GM18502 (cell line): ENCODE results near the gene CDIP1.

ENCODE experiments used
- ATAC-seq: cut with Tn5 transposase; IDR thresholded peaks from one replicate; pipeline ENCODE4 v1.9.1; 2021; ENCODE audit warnings: mild to moderate bottlenecking; ENCODE audit not compliant: unreplicated experiment, poor library complexity

CDIP1 gene

DNA sequence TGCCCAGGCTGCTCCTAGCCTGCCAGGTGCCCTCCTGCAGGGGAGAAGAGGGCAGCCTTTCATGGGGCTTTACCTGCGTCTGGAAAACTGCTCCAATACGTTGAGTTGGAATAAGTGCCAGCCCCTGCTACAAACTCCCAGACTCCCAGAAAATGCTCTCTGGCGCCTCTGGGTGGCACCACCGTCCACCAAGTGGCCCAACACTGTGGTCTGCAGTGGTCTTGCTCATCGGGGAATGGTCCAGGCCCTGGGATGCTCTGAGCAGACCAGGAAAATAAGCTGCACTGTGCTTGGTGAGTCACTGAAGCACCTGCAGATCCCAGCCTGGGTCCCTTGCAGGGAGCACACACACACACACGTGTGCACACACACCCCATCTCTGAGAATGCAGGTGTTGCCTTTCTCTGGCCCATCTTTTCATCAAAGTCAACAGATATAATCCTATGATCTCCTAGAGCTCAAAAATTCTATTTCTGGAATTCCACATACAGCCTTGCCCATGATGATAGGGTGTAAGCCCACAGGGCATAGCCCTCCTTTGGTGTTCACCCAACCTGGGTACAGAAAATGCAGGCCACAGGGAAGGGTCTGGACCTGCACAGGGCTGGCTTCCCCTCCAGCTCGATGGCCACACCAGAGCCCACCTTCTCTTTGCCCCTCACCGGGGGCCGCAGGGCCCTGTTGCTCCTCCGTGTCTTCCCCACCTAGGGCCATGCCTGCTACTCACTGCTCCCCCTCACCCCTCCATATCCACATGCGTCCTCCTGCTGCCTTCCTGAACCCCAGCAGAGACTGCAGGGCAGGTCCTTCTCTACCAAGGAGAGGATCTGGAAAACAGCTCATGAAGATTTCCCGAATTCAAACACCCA lies 20.5 kb downstream of the CDIP1 start:
- ATAC-seq, result no peak

DNA sequence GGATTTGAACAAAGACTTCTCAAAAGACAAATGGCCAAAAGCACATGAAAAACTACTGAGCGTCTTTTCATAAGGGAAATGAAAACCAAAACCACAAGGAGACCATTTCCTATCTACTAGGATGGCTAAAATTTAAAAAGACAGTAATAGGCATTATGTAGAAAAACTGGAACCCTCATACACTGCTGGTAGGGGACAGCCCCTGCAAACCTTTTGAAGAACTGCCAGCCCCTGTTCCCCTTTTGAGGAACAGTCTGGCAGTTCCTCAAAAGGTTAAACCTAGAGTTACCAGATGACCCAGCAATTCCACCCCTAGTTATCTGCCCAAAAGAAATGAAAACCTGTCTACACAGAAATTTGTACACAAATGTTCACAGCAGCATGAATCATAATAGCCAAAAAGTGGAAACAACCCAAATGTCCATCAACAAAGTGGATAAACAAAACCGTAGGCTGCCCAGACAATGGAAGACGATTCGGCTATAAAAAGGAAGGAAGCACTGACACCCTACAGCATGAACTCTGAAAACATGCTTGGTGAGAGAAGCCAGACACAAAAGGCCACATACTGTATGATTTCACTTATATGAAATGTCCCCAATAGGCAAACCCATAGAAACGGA lies 22.9 kb downstream of the CDIP1 start:
- ATAC-seq, result peak; percentile 61

DNA sequence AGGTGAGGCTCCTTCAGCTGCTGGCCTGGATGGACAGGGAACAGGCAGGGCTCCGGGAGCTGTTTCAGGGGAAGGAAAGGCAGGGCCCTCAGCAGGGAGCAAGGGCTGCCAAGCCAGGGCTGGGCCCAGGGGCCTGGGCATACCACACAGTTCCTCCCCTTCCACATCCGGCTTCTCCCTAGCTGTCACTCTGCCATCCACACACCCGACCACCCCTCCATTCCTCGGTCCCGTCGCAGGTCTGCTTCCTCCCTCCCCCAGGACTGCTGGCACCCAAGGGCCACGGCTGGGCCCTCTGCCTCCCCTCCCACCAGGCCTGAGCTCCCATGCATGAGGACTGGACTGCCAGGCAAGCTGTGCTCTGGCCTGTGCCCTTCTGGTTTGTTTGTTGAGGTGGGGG lies 24.0 kb downstream of the CDIP1 start:
- ATAC-seq, result no peak

DNA sequence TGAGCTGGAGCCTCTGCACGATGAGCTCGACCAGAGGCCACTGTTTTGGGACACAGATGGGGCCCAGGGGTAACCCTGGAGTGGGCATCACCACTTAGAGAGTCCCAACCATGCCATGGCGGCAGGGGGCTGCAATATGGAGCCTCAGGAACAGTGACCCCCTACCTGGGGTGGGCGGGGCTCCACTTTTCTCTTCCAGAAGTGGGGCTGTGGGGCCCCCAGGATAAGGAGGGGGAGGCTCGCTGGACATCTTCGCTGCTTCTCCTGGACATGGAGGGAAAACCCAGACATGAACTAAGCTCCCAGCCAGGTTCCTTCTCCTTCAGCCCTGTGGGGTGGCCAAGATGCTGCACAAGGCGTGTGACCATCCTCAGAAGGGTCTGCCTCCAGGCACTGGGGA lies 24.7 kb downstream of the CDIP1 start:
- no peak for ATAC-seq

DNA sequence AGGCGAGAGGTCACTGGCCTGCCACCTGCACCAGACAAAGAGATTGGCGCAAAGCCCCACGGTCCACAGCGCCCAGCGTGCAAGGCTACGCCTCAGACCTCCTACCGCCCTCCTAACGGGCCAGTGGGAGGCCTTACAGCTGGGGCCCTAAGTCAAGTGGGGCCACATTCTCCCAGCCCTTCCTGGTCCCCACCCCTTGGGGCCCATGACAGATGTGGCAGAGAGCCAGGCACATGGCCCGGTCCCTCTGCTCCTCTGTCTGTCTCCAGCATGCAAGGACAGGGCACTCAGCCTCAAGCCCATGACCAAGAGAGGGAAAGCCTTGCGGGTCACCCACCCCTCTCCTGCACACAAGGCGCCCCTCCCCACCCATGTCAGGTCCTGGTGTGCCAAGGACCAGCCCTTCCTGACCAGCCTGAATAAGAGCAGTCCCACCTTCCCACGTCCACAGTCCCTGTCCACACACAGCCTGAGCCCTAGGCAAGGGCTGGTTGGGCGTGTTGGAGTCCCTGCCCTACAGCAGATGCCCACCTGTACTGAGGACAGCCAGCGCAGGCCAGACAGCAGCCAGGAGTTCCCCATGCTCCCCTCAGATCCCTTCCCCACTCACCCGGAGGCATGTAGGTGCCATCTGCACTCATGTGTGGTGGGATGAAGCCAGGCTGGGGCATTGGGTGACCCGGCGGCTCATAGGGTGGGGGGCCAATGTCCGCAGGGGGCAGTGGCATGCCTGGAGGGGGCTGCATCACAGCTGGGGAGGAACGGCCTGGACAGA lies 25.3 kb downstream of the CDIP1 start:
- ATAC-seq, result no peak

DNA sequence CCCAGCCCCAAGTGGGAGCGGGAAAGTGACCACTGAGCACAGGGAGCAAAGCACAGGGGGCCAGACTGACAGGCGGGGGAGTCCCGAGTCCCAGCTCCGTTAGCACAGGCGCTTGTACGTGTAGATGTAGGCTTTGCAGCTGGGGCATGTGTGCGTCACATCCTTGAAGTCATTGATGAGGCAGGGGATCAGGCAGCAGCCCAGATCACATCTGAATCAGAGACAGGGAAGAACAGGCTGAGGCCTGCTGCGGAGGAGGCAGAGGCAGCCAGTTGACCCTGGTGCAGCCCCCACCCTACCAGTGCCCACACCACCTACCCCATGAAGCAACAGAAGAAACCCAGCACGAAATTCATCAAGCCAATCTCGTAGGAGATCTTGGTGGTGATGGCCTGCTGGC lies 26.1 kb downstream of the CDIP1 start:
- no peak for ATAC-seq

DNA sequence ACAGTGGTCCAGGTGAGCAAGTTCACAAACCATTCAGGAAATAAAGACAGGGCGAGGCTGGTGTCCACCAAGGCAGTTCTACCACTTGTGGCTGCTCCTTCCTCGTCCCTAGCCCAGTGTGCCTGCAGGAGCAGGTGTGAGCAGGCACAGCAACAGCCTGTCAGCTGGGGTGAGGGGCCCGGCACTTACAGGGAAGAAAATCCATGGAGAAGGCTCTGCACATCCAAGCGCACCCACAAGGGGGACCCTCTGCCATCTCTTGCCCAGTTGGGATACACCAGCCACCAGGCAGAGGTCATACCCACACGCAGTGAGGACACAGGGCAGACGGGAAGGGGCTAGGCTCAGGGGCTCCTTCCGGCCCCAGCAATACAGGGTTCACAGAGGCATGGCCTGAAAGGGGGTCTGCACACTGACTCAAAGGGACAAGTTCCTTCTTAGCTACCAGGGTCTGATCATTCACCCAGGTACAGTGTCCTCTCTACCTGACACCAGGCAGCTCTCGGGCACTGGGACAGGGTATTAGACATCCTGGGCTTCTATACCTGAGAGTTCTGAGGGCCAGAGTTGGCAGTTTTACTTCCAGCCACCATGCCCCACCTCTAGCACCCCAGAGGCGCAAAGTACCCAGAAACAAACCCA lies 27.0 kb downstream of the CDIP1 start:
- ATAC-seq, result no peak

DNA sequence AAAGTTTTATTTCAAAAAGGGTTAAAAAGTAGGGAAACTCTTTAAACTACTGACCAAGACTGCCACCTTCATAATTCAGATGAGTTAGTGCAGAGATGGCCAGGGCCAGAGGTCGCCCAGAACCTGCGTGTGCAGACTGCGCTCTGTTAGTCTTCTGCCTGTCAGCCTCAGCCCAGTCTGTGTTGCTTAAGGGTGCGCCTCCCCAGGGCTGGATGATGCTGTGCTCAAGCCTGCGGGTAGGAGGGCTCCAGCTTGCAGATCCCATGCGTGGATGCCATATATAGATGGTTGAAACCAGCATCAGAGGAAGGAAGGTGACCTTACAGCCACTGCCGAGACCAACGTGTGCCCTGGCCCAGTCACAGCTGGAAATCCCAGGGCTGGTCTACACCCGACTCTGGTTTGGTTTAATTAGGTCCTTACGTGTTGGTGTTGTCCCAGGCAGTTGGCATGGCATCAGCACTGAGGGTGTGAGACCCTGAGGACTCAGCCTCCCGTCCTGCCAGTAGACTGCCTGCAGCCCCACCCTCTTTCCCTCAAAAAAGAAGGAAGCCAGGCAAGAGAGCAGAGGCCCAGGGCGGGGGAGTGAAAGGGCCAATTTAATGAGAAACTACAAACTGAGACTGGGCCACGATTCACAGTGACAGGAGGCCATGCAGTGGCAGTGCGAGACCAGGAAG lies 27.7 kb downstream of the CDIP1 start:
- no peak for ATAC-seq

DNA sequence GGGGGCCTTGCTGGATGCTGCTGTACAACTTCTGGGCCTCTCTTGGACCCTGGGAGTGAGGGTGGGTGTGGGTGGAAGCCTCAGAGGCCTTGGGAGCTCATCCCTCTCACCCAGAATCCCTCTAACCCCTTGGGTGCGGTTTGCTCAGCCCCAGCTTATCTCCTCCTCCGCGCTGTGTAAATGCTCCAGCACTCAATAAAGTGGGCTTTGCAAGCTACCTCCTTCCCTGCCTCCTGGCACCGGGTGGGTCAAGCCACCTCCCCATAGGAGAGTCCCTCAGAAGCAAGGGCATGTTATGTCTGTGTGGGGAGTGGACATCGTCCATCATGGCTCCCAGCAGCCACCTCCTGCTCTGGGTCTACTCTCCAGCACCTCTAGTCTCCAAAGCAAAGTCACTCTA lies 28.4 kb downstream of the CDIP1 start:
- no peak for ATAC-seq

DNA sequence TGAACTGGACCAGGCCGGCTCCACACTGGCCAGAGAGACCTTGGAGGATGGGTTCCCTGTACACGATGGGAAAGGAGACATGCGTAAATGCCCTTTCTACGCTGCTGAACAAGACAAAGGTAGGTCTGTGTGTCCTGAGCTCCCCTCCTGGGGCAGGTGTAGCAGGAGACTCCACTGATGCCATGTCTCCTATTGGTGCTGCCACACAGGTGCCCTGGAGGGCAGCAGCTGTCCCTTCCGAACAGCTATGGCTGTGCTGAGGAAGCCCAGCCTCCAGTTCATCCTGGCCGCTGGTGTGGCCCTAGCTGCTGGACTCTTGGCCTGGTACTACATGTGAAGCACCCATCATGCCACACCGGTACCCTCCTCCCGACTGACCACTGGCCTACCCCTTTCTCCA lies 29.2 kb downstream of the CDIP1 start:
- ATAC-seq, result no peak

DNA sequence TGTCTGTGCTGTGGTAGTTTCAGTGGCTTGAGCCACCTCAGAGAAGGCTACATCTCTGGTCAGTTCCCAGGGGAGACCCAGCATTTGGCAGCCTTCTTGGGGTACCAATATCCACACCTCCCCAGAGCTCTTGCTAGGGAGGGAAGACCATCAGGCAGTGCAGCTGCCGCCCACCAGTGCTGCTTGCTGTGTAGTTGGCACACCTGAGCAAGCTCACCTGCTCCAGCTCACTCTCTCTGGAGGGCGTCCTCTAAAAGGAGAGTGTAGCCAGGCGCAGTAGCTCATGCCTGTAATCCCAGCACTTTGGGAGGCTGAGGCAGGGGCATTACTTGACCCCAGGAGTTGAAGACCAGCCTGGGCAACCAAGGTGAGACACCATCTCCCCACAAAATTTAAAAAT lies 29.8 kb downstream of the CDIP1 start:
- ATAC-seq, result no peak

DNA sequence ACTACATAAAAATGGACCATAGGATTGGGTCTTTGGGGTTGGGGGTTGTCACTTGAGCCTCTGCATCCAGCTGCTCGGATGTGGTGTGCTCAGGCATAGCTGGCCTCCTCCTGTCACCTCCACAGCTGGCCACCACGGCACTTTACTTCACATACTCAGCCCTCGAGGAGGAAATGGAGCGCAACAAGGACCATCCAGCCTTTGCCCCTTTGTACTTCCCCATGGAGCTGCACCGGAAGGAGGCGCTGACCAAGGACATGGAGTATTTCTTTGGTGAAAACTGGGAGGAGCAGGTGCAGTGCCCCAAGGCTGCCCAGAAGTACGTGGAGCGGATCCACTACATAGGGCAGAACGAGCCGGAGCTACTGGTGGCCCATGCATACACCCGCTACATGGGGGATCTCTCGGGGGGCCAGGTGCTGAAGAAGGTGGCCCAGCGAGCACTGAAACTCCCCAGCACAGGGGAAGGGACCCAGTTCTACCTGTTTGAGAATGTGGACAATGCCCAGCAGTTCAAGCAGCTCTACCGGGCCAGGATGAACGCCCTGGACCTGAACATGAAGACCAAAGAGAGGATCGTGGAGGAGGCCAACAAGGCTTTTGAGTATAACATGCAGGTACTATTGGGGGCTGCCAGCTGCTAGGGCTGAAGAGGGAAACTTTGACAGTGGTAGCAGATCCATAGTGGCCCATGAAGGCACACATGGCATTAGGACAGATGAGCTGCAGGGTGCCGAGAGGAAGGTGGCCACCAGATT lies 30.8 kb downstream of the CDIP1 start:
- no peak for ATAC-seq

DNA sequence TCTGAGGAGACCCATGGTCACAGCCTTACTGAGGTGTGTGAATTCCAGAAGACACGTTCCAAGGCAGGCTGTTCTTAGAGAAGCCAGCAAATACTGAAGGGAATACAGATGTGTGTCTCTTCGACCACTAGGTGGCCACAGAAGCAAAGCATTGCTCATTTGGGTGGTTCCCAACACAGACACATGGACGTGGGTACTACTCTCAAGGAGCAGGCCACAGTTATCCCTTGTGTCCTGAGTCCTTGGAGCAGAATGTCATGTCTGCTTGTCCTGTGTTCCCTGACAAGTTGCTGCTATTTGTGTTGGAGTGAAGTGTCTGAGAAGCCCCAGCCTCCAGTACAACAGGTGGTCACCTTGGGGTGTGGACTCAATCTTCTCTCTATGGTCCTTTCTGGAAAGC lies 32.1 kb downstream of the CDIP1 start:
- peak; percentile 57 for ATAC-seq

DNA sequence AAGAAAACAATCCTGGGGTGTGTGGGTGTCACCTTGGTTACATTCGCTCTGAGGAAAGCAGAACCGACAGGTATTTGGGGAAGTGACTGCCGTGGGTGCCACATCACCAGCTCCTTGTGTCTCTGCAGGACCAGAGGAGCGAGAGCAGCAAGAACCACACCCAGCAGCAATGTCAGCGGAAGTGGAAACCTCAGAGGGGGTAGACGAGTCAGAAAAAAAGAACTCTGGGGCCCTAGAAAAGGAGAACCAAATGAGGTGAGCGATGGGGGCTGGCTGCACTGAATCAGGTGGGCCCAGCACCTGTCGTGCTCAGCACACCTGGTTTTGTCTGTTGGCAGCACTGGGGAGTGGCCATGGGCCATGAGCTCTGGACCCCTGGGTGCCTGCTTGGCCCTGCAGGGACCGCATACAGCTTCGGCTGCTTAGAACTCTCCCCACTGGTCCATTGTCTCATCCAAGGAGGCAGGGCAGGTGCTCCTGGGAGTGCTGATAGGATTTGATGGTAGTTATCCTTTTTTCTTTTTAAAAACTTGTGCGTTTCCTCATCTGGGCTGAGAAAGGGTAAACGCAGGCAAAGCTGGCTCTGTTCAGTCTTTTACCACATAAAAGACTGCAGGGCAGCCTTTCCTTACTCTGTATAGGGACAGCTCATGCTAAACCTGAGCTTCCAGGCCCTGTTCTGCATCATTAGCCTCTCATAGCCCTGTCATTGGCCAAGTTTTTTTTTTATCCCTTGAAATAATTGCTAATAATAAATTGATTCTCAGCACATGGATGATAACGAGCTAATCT lies 33.0 kb downstream of the CDIP1 start:
- peak; percentile 84 for ATAC-seq

DNA sequence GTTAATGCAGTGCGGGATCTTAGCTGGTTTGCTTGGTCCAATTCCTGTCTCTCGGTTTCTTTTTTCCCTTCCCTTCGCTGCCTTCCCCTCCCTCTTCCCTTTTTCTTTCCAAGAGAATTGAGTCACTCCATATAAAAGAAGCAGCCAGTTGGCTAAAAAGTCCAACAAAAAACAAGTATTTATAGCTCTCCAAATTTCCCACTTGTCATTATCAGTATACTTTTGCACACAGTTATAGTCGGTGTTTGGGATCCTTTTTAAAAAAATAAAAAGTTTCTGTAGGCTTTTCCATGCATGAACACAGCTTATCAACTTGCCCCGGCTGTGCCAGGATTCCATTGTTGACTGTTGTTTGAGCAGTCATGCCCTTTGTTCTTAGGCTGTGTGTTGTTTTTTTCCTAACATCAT lies 37.5 kb downstream of the CDIP1 start:
- no peak for ATAC-seq

DNA sequence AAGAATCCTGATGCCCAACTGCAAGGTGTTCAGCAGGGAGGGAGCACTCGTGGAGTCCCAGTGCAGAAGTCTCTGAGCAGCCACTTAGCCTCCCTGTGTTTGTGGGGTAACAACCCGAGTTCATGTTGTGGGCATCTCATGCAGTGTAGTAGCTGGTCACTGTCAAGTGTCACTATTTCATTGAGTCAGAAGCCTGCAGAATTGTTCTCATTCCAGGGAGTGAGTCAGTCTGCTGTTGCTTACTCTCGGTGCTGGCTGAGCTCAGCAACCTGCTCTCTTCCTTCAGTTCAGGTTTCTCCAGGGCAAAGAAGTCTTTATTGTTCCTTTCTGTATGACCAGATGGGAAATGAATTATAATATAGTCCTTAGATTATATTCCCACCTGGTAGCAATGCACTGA lies 38.3 kb downstream of the CDIP1 start:
- ATAC-seq, result no peak

DNA sequence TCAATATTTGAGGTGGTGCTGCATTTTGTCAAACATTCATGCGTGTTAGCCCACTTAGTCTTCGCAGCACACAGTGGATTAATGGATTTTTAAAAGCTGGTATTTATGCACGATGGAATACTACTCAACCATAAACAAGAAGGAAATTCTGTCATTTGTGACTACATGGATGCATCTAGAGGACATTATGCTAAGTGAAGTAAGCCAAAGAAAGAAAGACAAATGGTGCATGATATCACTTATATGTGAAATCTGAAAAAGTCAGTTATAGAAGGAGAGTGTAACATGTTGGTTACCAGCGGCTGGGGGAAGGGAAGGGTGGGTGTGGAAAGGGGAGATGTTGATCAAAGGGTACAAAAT lies 39.4 kb downstream of the CDIP1 start:
- ATAC-seq, result no peak

DNA sequence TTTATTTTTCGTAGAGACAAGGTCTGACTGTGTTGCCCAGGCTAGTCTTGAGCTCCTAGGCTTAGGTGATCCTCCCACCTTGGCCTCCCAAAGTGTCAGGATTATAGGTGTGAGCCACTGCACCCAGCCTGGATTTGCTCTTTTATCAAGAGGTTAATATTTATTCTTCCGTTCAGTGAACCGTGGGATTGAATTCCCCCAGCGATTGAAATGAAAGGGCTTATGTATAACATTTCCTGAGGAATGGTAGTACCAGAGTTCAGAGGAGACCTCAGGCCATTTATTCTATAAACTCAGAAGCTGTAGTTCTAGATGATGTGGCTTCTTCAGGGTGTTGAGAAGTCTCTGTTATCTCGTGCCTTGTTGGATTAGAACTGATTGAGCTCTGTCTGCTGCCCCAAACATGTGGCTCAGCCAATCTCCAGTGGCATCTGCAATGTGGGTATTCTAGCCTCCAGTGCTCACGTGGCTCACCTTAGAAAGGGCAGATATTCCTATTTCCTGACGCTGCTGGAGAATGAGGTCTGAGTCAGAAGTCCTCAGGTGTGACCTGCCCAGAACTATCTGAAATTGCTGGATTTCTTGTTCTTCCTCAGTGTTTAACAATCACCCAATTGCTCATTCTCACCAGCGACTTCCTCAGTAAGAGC lies 39.9 kb downstream of the CDIP1 start:
- no peak for ATAC-seq
